ENCODE data around the gene PIK3C3. TPM values are rescaled to one million over a fixed set of nuclear protein-coding genes. Genes with fewer than 3 reads are reported as not detected.

Gene PIK3C3
- total RNA-seq, 2 experiments from 2014 or later = 8.3 to 22.3 TPM

DNA sequence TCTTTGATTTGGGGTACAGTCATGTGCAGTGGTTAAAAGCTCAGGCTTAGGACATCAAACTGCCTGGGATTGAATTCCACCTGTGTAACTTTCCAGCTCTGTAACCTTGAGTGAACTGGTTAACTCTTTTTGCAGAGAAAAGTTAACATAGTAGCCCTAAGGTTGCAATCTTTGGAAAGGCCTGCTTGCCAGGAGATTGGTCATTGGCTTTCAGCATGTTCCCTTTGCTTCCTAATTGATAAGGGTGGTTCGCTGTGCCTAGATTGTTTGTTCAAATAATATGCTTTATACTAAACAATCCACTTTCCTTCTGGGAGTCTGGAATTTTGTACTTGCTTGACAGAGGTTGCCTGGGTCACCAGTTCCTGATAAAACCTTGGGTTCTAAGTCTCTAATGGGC, 86.8 kb downstream of the PIK3C3 start:
- no peak overlapping the region for H3K27ac ChIP-seq (ENCODE audit: low read depth, low read length, poor library complexity, severe bottlenecking)
- H3K36me3 ChIP-seq (ENCODE audit: insufficient read depth, low read length) = peaks cover 12% of the 10 kb centered on the region
- H4K20me1 ChIP-seq (ENCODE audit: insufficient read depth, low read length) = no peaks in the 10 kb centered on the region
- no TSS peak for BruUV-seq (replicated peaks)
- no peak overlapping the region for H3K4me3 ChIP-seq (ENCODE audit: low read depth, low read length, poor library complexity, severe bottlenecking)
- H2AFZ ChIP-seq (ENCODE audit: low read length) = no peak overlapping the region
- CTCF ChIA-PET (ENCODE audit: unreplicated experiment) = no interaction called here
- H3K4me2 ChIP-seq (ENCODE audit: low read length) = no peak overlapping the region
- H3K4me1 ChIP-seq (ENCODE audit: insufficient read depth, low read length, poor library complexity, severe bottlenecking) = no peaks in the 10 kb centered on the region
- intact Hi-C loops (cut with micrococcal nuclease; ENCODE audit: unreplicated experiment) = no loop called here
- no peaks in the 10 kb centered on the region for H3K9me3 ChIP-seq (ENCODE audit: low read length)
- no peaks in the 10 kb centered on the region for H3K79me2 ChIP-seq (ENCODE audit: insufficient read depth, low read depth, low read length)
- TF ChIP-seq EZH2phosphoT487 (IDR thresholded peaks at IDR 0.05; ENCODE audit: borderline replicate concordance, low read depth, low read length) = no peak
- TF ChIP-seq, protein P1, sequence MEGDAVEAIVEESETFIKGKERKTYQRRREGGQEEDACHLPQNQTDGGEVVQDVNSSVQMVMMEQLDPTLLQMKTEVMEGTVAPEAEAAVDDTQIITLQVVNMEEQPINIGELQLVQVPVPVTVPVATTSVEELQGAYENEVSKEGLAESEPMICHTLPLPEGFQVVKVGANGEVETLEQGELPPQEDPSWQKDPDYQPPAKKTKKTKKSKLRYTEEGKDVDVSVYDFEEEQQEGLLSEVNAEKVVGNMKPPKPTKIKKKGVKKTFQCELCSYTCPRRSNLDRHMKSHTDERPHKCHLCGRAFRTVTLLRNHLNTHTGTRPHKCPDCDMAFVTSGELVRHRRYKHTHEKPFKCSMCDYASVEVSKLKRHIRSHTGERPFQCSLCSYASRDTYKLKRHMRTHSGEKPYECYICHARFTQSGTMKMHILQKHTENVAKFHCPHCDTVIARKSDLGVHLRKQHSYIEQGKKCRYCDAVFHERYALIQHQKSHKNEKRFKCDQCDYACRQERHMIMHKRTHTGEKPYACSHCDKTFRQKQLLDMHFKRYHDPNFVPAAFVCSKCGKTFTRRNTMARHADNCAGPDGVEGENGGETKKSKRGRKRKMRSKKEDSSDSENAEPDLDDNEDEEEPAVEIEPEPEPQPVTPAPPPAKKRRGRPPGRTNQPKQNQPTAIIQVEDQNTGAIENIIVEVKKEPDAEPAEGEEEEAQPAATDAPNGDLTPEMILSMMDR (conservative IDR thresholded peaks at IDR 0.05; ENCODE audit: low read length) = no peak
- DNase-seq (ENCODE audit: low spot score) = no peak
- POLR2A ChIA-PET = no interaction called here
- H3K9me2 ChIP-seq (ENCODE audit: insufficient read depth, low read length) = no peaks in the 10 kb centered on the region

DNA sequence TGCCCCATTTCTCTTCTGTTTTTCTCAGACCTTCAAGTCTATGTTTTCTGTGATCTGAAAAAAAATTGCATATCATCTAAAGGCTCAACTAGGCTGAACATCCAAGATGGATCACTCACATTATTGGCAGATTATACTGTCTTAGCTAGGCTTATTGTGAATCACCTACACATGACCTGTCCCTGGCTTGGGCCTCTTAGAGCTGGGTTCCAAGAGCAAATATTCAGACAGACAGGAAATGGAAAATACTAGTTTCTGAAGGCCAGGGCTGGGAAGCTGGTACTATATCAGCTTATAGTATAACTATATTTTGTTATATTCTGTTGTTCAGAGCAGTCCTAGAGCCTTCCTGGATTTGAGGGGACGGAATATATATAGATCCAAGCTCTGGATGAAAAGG, 90.3 kb downstream of the PIK3C3 start:
- TF ChIP-seq EZH2phosphoT487 (IDR thresholded peaks at IDR 0.05; ENCODE audit: borderline replicate concordance, low read depth, low read length) = no peak
- TF ChIP-seq, protein P1 (conservative IDR thresholded peaks at IDR 0.05; ENCODE audit: low read length) = no peak
- Histone ChIP-seq H4K20me1 (ENCODE audit: insufficient read depth, low read length) (no peaks in the 10 kb centered on the region), H3K27ac (ENCODE audit: low read depth, low read length, poor library complexity, severe bottlenecking) (no peak overlapping the region), H3K4me1 (ENCODE audit: insufficient read depth, low read length, poor library complexity, severe bottlenecking) (no peaks in the 10 kb centered on the region), H3K4me3 (ENCODE audit: low read depth, low read length, poor library complexity, severe bottlenecking) (no peak overlapping the region), H2AFZ (ENCODE audit: low read length) (no peak overlapping the region), H3K4me2 (ENCODE audit: low read length) (no peak overlapping the region), H3K79me2 (ENCODE audit: insufficient read depth, low read depth, low read length) (no peaks in the 10 kb centered on the region), H3K9me3 (ENCODE audit: low read length) (no peaks in the 10 kb centered on the region), H3K9me2 (ENCODE audit: insufficient read depth, low read length) (no peaks in the 10 kb centered on the region), H3K36me3 (ENCODE audit: insufficient read depth, low read length) (peaks cover 5% of the 10 kb centered on the region)
- no TSS peak for BruUV-seq (replicated peaks)
- CTCF ChIA-PET (ENCODE audit: unreplicated experiment) = no interaction called here
- intact Hi-C loops (cut with micrococcal nuclease; ENCODE audit: unreplicated experiment) = no loop called here
- DNase-seq (ENCODE audit: low spot score) = no peak
- POLR2A ChIA-PET = no interaction called here

DNA sequence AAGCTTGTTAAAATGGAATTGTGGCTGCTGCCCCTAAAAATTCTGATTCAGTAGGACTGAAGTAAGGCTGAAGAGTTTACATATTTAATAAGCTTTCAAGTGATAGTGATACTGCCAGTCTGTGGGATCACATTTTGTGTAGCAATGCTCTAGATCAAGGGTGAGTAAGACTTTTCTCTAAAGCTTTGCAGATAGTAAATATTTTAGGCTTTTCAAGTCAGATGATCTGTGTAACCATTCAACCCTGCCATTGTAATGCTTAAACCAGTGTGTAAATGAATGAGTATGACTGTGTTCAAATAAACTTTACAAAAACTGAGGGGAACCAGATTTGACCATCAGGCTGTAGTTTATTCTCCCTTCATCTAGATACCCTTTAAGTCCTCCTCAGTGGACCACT, 92.7 kb downstream of the PIK3C3 start:
- no peaks in the 10 kb centered on the region for H3K79me2 ChIP-seq (ENCODE audit: insufficient read depth, low read depth, low read length)
- intact Hi-C loops (cut with micrococcal nuclease; ENCODE audit: unreplicated experiment) = no loop called here
- no TSS peak for BruUV-seq (replicated peaks)
- ChIA-PET CTCF (ENCODE audit: unreplicated experiment) (no interaction called here), POLR2A (no interaction called here)
- H3K36me3 ChIP-seq (ENCODE audit: insufficient read depth, low read length) = no peaks in the 10 kb centered on the region; the same call in 1 of the 2 replicates
- no peaks in the 10 kb centered on the region for H3K4me1 ChIP-seq (ENCODE audit: insufficient read depth, low read length, poor library complexity, severe bottlenecking)
- no peak for DNase-seq (ENCODE audit: low spot score)
- H3K9me2 ChIP-seq (ENCODE audit: insufficient read depth, low read length) = no peaks in the 10 kb centered on the region
- H4K20me1 ChIP-seq (ENCODE audit: insufficient read depth, low read length) = no peaks in the 10 kb centered on the region
- no peaks in the 10 kb centered on the region for H3K9me3 ChIP-seq (ENCODE audit: low read length)
- no peak overlapping the region for H3K27ac ChIP-seq (ENCODE audit: low read depth, low read length, poor library complexity, severe bottlenecking)
- no peak overlapping the region for H3K4me3 ChIP-seq (ENCODE audit: low read depth, low read length, poor library complexity, severe bottlenecking)
- TF ChIP-seq, protein P1 (conservative IDR thresholded peaks at IDR 0.05; ENCODE audit: low read length) = no peak
- no peak for TF ChIP-seq EZH2phosphoT487 (IDR thresholded peaks at IDR 0.05; ENCODE audit: borderline replicate concordance, low read depth, low read length)
- H2AFZ ChIP-seq (ENCODE audit: low read length) = no peak overlapping the region
- H3K4me2 ChIP-seq (ENCODE audit: low read length) = no peak overlapping the region

Measured in OCI-LY7 (cell line).